Measurements from ENCODE around the gene SEMA3E. TPM values are rescaled to one million over a fixed set of nuclear protein-coding genes. Genes with fewer than 3 reads are reported as not detected.

Gene SEMA3E
- total and polyA plus RNA-seq, 10 of the 15 experiments (the other 5 are each of a cell fraction or from before 2014, with no cell fraction given): 0.08 to 2.0 (median 0.82) TPM

DNA sequence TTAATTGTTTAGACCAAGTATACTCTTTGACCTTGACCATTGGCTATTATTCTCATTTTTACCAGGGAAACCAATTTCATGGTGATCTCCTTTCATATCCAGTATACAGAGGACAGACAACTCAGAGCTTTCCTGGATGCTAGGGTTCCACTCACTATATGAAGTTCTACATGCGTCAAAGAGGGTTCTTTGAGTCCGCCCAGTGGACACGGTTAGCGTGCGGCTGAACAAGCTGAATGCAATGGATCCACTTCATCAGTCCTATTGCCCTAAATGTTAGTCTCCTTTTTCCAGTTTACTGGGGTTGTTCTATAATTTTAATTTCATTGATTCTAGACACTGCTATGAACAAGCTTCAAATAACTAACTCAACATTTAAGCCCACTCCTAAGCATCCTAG lies 323.9 kb downstream of the SEMA3E start (continued):
- TF ChIP-seq, protein P1, sequence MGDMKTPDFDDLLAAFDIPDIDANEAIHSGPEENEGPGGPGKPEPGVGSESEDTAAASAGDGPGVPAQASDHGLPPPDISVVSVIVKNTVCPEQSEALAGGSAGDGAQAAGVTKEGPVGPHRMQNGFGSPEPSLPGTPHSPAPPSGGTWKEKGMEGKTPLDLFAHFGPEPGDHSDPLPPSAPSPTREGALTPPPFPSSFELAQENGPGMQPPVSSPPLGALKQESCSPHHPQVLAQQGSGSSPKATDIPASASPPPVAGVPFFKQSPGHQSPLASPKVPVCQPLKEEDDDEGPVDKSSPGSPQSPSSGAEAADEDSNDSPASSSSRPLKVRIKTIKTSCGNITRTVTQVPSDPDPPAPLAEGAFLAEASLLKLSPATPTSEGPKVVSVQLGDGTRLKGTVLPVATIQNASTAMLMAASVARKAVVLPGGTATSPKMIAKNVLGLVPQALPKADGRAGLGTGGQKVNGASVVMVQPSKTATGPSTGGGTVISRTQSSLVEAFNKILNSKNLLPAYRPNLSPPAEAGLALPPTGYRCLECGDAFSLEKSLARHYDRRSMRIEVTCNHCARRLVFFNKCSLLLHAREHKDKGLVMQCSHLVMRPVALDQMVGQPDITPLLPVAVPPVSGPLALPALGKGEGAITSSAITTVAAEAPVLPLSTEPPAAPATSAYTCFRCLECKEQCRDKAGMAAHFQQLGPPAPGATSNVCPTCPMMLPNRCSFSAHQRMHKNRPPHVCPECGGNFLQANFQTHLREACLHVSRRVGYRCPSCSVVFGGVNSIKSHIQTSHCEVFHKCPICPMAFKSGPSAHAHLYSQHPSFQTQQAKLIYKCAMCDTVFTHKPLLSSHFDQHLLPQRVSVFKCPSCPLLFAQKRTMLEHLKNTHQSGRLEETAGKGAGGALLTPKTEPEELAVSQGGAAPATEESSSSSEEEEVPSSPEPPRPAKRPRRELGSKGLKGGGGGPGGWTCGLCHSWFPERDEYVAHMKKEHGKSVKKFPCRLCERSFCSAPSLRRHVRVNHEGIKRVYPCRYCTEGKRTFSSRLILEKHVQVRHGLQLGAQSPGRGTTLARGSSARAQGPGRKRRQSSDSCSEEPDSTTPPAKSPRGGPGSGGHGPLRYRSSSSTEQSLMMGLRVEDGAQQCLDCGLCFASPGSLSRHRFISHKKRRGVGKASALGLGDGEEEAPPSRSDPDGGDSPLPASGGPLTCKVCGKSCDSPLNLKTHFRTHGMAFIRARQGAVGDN (IDR thresholded peaks at IDR 0.05): no peak
- no peak for TF ChIP-seq TCF12 (IDR thresholded peaks at IDR 0.05; ENCODE audit: low read depth, low read length)
- TF ChIP-seq CBX3 (IDR thresholded peaks at IDR 0.05; ENCODE audit: borderline replicate concordance, low read depth): no peak
- TF ChIP-seq RELA (IDR thresholded peaks at IDR 0.05; ENCODE audit: borderline replicate concordance, partially characterized antibody): no peak
- no peak for TF ChIP-seq KLF5 (IDR thresholded peaks at IDR 0.05; ENCODE audit: partially characterized antibody)
- TF ChIP-seq ATF7 (IDR thresholded peaks at IDR 0.05; ENCODE audit: low read depth): no peak

DNA sequence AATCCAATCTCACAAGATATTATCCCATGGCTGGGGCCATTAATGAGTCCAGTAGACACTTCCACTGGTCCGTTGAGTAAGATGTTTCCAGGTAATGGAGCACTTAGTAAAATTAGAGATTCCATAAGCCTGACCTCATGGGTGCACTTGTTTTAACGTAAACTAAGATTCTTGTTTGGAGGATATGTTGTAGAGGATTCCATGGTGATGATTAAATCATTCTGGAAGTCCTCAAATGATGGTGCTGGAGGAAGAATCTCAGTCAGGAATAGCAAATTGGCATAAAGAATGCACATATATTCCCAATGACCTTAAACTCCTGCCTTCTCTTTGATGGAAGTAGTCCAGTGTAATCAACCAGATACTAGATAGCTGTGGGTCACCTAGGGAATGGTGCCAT lies 324.3 kb downstream of the SEMA3E start:
- FAIRE-seq (no peak), DNase-seq (ENCODE audit: low read depth, low spot score) (no peak), ATAC-seq (no peak)
- no peaks in the 10 kb centered on the region for H3K9me3 ChIP-seq (replicated peaks; ENCODE audit: control insufficient read depth, insufficient read depth, low read length)
- H3K27me3 ChIP-seq (replicated peaks in 1 of 2; ENCODE audit: control insufficient read depth in 2 of 2, insufficient read depth in 2 of 2, low read length in 1 of 2): no peaks in the 10 kb centered on the region
- no peak overlapping the region for H3K4me2 ChIP-seq (ENCODE audit: control insufficient read depth, insufficient read depth)
- 0% methylated on average over 2 of the region's 2 CpGs for WGBS (ENCODE audit: insufficient coverage, insufficient replicate concordance, low lambda C conversion rate, missing lambda C conversion rate)
- no peaks in the 10 kb centered on the region for H3K36me3 ChIP-seq (ENCODE audit: control insufficient read depth in 2 of 2, insufficient read depth in 2 of 2, low read length in 1 of 2)
- intact Hi-C loops (cut with micrococcal nuclease; ENCODE audit: unreplicated experiment) (no loop called here), in situ Hi-C loops (cut with MboI) (no loop called here)
- BruUV-seq (replicated peaks): no TSS peak
- no peaks in the 10 kb centered on the region for H3K4me1 ChIP-seq (ENCODE audit: control insufficient read depth, insufficient read depth, low read length)
- H3K27ac ChIP-seq (ENCODE audit: control insufficient read depth, insufficient read depth): no peak overlapping the region
- no peak overlapping the region for H3K4me3 ChIP-seq
- RAD21 ChIA-PET (ENCODE audit: unreplicated experiment): no interaction called here
- no peak overlapping the region for H3K9ac ChIP-seq (ENCODE audit: control insufficient read depth, insufficient read depth, low read length)
- no peaks in the 10 kb centered on the region for H3K79me2 ChIP-seq (ENCODE audit: control insufficient read depth, insufficient read depth, low read length)
- H2AFZ ChIP-seq (ENCODE audit: control insufficient read depth, low read depth, low read length): no peak overlapping the region
- POLR2A ChIA-PET: no interaction called here
- H4K20me1 ChIP-seq (ENCODE audit: control insufficient read depth, insufficient read depth): no peaks in the 10 kb centered on the region
- CTCF ChIA-PET: interaction anchor here (1.2 kb wide), 1 partner anchor 10 kb away, joined by 3 read pairs; no protein-coding TSS in a partner anchor
- SMC1A ChIA-PET (ENCODE audit: uncharacterized antibody, unreplicated experiment): no interaction called here
- TF ChIP-seq, protein P2, sequence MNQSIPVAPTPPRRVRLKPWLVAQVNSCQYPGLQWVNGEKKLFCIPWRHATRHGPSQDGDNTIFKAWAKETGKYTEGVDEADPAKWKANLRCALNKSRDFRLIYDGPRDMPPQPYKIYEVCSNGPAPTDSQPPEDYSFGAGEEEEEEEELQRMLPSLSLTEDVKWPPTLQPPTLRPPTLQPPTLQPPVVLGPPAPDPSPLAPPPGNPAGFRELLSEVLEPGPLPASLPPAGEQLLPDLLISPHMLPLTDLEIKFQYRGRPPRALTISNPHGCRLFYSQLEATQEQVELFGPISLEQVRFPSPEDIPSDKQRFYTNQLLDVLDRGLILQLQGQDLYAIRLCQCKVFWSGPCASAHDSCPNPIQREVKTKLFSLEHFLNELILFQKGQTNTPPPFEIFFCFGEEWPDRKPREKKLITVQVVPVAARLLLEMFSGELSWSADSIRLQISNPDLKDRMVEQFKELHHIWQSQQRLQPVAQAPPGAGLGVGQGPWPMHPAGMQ (IDR thresholded peaks at IDR 0.05; ENCODE audit: borderline replicate concordance): no peak
- TF ChIP-seq BHLHE40 (IDR thresholded peaks at IDR 0.05; ENCODE audit: borderline replicate concordance in 1 of 2, low read depth in 2 of 2, low read length in 1 of 2): no peak
- TF ChIP-seq CHD1 (IDR thresholded peaks at IDR 0.05; ENCODE audit: low read depth, low read length): no peak
- TF ChIP-seq RBBP5 (conservative IDR thresholded peaks at IDR 0.05): no peak
- TF ChIP-seq GATAD2B (conservative IDR thresholded peaks at IDR 0.05; ENCODE audit: low read depth): no peak
- TF ChIP-seq, protein P3, sequence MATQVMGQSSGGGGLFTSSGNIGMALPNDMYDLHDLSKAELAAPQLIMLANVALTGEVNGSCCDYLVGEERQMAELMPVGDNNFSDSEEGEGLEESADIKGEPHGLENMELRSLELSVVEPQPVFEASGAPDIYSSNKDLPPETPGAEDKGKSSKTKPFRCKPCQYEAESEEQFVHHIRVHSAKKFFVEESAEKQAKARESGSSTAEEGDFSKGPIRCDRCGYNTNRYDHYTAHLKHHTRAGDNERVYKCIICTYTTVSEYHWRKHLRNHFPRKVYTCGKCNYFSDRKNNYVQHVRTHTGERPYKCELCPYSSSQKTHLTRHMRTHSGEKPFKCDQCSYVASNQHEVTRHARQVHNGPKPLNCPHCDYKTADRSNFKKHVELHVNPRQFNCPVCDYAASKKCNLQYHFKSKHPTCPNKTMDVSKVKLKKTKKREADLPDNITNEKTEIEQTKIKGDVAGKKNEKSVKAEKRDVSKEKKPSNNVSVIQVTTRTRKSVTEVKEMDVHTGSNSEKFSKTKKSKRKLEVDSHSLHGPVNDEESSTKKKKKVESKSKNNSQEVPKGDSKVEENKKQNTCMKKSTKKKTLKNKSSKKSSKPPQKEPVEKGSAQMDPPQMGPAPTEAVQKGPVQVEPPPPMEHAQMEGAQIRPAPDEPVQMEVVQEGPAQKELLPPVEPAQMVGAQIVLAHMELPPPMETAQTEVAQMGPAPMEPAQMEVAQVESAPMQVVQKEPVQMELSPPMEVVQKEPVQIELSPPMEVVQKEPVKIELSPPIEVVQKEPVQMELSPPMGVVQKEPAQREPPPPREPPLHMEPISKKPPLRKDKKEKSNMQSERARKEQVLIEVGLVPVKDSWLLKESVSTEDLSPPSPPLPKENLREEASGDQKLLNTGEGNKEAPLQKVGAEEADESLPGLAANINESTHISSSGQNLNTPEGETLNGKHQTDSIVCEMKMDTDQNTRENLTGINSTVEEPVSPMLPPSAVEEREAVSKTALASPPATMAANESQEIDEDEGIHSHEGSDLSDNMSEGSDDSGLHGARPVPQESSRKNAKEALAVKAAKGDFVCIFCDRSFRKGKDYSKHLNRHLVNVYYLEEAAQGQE (IDR thresholded peaks at IDR 0.05; ENCODE audit: low read depth, low read length): no peak
- no peak for TF ChIP-seq ETV6 (conservative IDR thresholded peaks at IDR 0.05 in 1 of 2, IDR thresholded peaks at IDR 0.05 in 1 of 2; ENCODE audit: borderline replicate concordance in 1 of 2, low read depth in 1 of 2)
- no peak for TF ChIP-seq CBFB (IDR thresholded peaks at IDR 0.05; ENCODE audit: low read depth)

All from GM12878 (cell line).